ENCODE data around the gene CEP70. TPM values are rescaled to one million over a fixed set of nuclear protein-coding genes. Genes with fewer than 3 reads are reported as not detected.

Gene CEP70
- total and polyA plus RNA-seq, 2 of the 13 experiments (the other 11 are each of a cell fraction or from before 2014, with no cell fraction given), result 4.0 to 22.3 TPM

GRCh38 chr3:138642927-138643253 lies 48.8 kb upstream of the CEP70 start:
- H2AFZ ChIP-seq (ENCODE audit: low read length), result no peak overlapping the region
- ChIA-PET CTCF (ENCODE audit: low intra/inter-chr PET ratio, low total read pairs) (no interaction called here), POLR2A (no interaction called here)
- H3K27ac ChIP-seq (ENCODE audit: extremely low read length, insufficient read depth, low read length), result no peak overlapping the region
- H3K27me3 ChIP-seq (ENCODE audit: control insufficient read depth in 1 of 2, insufficient read depth in 2 of 2, low read length in 2 of 2), result no peaks in the 10 kb centered on the region
- H3K4me1 ChIP-seq (ENCODE audit: insufficient read depth, low read length), result no peaks in the 10 kb centered on the region
- no peak for FAIRE-seq
- no peak overlapping the region for H3K4me3 ChIP-seq (replicated peaks in 1 of 3; ENCODE audit: insufficient read depth in 1 of 3, low read depth in 2 of 3, low read length in 3 of 3)
- in situ Hi-C loops (cut with HindIII; ENCODE audit: extremely low pct_ligation_motif_present, low pct_unique_long_range_greater_than_20kb) (no loop called here), intact Hi-C loops (cut with micrococcal nuclease; ENCODE audit: unreplicated experiment) (no loop called here)
- no peak overlapping the region for H3K4me2 ChIP-seq (ENCODE audit: low read depth, low read length)
- H3K79me2 ChIP-seq (ENCODE audit: insufficient read depth, low read length), result no peaks in the 10 kb centered on the region
- peaks cover 17% of the 10 kb centered on the region; the same call in 1 of the 2 replicates for H3K9me3 ChIP-seq (ENCODE audit: low read length)
- 96% methylated on average over 1 of the region's 1 CpG for WGBS (ENCODE audit: low lambda C conversion rate)
- H3K9ac ChIP-seq (ENCODE audit: insufficient read depth, low read depth, low read length), result no peak overlapping the region
- no peak for DNase-seq (ENCODE audit: low spot score)
- no peaks in the 10 kb centered on the region for H3K36me3 ChIP-seq (replicated peaks in 1 of 2; ENCODE audit: control insufficient read depth in 1 of 2, insufficient read depth in 2 of 2, low read length in 2 of 2)
- H4K20me1 ChIP-seq (ENCODE audit: insufficient read depth, low read length), result no peaks in the 10 kb centered on the region
- BruUV-seq (replicated peaks), result no TSS peak
- ATAC-seq, result no peak
- no peak for TF ChIP-seq PAXIP1 (CRISPR knock-in tag; conservative IDR thresholded peaks at IDR 0.05)
- TF ChIP-seq RBM39 (IDR thresholded peaks at IDR 0.05; ENCODE audit: low read depth, low read length, poor library complexity, severe bottlenecking), result no peak
- TF ChIP-seq REXO4 (CRISPR knock-in tag; IDR thresholded peaks at IDR 0.05; ENCODE audit: borderline replicate concordance), result no peak
- no peak for TF ChIP-seq ZNF180 (CRISPR knock-in tag; IDR thresholded peaks at IDR 0.05; ENCODE audit: borderline replicate concordance, low read depth)
- no peak for TF ChIP-seq RXRA (CRISPR knock-in tag; IDR thresholded peaks at IDR 0.05)
- TF ChIP-seq CHCHD3 (CRISPR knock-in tag; IDR thresholded peaks at IDR 0.05), result no peak
- TF ChIP-seq HNRNPL (IDR thresholded peaks at IDR 0.05; ENCODE audit: low read depth, low read length), result no peak
- TF ChIP-seq ZNF512B (CRISPR knock-in tag; IDR thresholded peaks at IDR 0.05; ENCODE audit: borderline replicate concordance), result no peak
- no peak for TF ChIP-seq SAP130 (CRISPR knock-in tag; IDR thresholded peaks at IDR 0.05; ENCODE audit: low read depth)
- TF ChIP-seq ZNF33B (CRISPR knock-in tag; IDR thresholded peaks at IDR 0.05), result no peak
- no peak for TF ChIP-seq ZHX1 (CRISPR knock-in tag; IDR thresholded peaks at IDR 0.05; ENCODE audit: low read depth)
- no peak for TF ChIP-seq XRCC5 (optimal IDR thresholded peaks at IDR 0.05; ENCODE audit: low read length)
- TF ChIP-seq PTBP1 (IDR thresholded peaks at IDR 0.05; ENCODE audit: low read depth, low read length, poor library complexity, severe bottlenecking), result no peak
- no peak for TF ChIP-seq ZSCAN25 (CRISPR knock-in tag; IDR thresholded peaks at IDR 0.05)
- no peak for TF ChIP-seq NFYB (CRISPR knock-in tag; IDR thresholded peaks at IDR 0.05)
- no peak for TF ChIP-seq ZNF143 (CRISPR knock-in tag; IDR thresholded peaks at IDR 0.05)
- no peak for TF ChIP-seq SATB2 (CRISPR knock-in tag; IDR thresholded peaks at IDR 0.05)
- TF ChIP-seq TARDBP (CRISPR knock-in tag; IDR thresholded peaks at IDR 0.05), result no peak
